ENCODE measurements around the gene MTFMT. TPM values are rescaled to one million over a fixed set of nuclear protein-coding genes. Genes with fewer than 3 reads are reported as not detected.

MTFMT gene
- total RNA-seq = 15.3 and 17.4 TPM in 2 replicates

GRCh38 chr15:65028921-65029735, at the start of gene MTFMT:
MTFMT (minus strand) TSS chr15:65029639; CDS start chr15:65029613, 26 bp downstream.

GRCh38 chr15:65076486-65077290, 47.2 kb upstream of the MTFMT start, which contains the start of gene KBTBD13:
KBTBD13 (plus strand) TSS chr15:65076746; CDS start chr15:65076816, 70 bp downstream.

DNA sequence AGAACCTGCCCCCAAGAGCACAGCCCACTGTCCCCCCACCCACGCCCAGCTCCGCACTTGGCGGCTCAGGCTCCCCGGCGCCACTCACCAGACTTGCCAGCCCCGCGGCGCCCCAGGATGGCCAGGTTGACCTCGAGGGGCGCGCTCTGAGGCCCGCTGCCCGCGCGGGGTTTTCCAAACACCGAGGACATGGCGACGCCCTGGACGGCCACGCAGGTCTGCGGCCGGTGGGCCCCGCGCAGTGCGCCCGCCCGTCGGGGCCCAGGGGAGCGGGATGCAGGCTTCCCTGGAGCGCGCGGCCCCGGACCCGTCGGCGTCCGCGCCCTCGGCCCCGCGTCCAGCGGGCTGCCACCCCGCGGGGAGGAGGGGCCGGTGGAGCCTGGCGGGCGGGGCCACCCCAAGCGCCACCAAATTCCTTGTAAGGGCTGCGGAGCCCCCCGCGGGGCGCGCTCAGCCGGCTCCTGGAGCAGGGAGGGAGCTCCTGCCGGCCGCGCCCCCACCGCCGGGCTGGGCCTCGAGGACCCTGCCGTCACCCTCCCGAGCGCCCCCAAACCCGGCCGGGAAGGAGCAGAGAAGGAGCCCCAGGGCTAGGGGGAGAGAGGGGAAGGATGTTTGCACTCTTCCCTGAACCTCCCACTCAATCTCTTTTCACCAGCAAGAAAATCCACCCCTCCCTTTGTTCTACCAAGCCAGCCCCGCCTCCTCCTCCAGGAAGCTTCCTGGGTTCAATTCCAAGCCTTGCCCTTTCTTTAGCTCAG, 38.4 kb upstream of the MTFMT start, which contains the start of gene RASL12:
Gene RASL12 (minus strand): TSS at position 347 of the 758 bp plus-strand sequence. CDS start 156 bp downstream, at position 191.

GRCh38 chr15:65044724-65045481, 15.5 kb upstream of the MTFMT start, which contains the start of gene SLC51B:
SLC51B (plus strand) TSS chr15:65045387; CDS start chr15:65050005, 4,618 bp downstream.

GRCh38 chr15:64989416-64990167, 39.8 kb downstream of the MTFMT start, which contains the start of gene SPG21:
SPG21 (minus strand) TSS chr15:64989914; CDS start chr15:64983569, 6,345 bp downstream.

Other genes with a start within 250 kb of the MTFMT start
- 4.7 and 7.2 TPM in 2 replicates for gene PIF1, start 204.0 kb downstream of the MTFMT start, total RNA-seq
- 28.0 and 30.4 TPM in 2 replicates for gene PLEKHO2, start 187.7 kb downstream of the MTFMT start, total RNA-seq
- gene ANKDD1A, start 117.7 kb downstream of the MTFMT start, total RNA-seq = 3.3 and 6.2 TPM in 2 replicates
- gene SPG21, start 39.7 kb downstream of the MTFMT start, total RNA-seq = 50.3 and 87.7 TPM in 2 replicates
- 0.55 and 2.0 TPM in 2 replicates for gene SLC51B, start 15.7 kb upstream of the MTFMT start, total RNA-seq
- gene RASL12, start 38.4 kb upstream of the MTFMT start, total RNA-seq = 3.1 and 6.5 TPM in 2 replicates
- not detected in 2 replicates for gene KBTBD13, start 47.1 kb upstream of the MTFMT start, total RNA-seq
- gene UBAP1L, start 85.6 kb upstream of the MTFMT start, total RNA-seq = 0.71 and 1.4 TPM in 2 replicates
- 12.5 and 15.0 TPM in 2 replicates for gene PDCD7, start 104.2 kb upstream of the MTFMT start, total RNA-seq
- gene CLPX, start 155.7 kb upstream of the MTFMT start, total RNA-seq = 42.8 and 46.5 TPM in 2 replicates
- 0.28 and 0.65 TPM in 2 replicates for gene CILP, start 181.8 kb upstream of the MTFMT start, total RNA-seq

Measured in smooth muscle cell of bladder (primary cell).